Measurements from ENCODE around the gene EPHB1.
"Not testable (repeated sequence)": the region's sequence is repeated elsewhere in the genome, so short reads cannot be mapped to it uniquely, and the experiment has no call there.

Gene EPHB1

GRCh38 chr3:135005616-135006015, 210.6 kb downstream of the EPHB1 start:
- not testable (repeated sequence) for DNase-seq (ENCODE audit: low read depth)

- no peak for DNase-seq (ENCODE audit: low read depth)
These were observed 212.5 kb downstream of the EPHB1 start for GRCh38 chr3:135007607-135008006.

DNA sequence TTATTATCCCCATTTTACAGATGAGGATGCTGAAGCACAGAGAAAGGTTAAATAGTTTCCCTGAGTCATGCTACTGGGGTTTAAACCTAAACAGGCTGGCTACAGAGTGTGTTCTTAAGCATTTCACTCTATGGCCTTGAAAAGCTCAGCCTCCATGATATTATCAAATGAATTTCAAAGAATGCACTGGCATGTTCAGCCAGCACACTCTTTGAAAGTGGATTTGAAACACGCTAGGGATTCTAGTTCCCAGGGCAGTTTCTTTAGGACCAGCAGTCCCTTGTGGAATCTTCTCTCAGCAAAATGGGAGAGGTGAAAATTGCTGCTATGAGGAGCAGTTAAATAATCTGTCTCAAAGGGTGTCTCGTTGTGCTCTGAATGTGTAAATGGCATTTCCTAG, 213.3 kb downstream of the EPHB1 start:
- DNase-seq (ENCODE audit: low read depth), result no peak

GRCh38 chr3:135009014-135009413, 214.0 kb downstream of the EPHB1 start:
- no peak for DNase-seq (ENCODE audit: low read depth)

DNA sequence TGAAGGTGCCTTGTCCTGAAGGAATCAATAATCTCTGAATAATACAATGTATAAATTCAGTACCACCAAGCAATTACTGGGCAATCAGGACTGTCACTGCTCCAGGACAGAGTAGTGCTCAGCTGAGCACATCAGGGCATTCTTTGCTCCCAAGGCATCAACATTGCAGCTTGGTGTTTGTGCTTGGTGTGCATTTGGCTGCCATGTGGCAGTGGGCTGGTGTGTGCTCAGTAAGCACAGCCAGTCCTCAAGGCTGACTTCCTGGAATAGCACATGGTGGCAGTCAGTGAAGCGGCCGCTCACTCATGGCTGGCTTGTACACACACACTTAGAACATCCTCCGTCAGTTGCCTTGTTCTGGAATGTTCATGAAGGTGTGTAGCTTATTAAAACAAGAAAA, 217.0 kb downstream of the EPHB1 start:
- DNase-seq (ENCODE audit: low read depth), result no peak

GRCh38 chr3:135013206-135013605, 218.1 kb downstream of the EPHB1 start:
- no peak for DNase-seq (ENCODE audit: low read depth)

GRCh38 chr3:135014566-135014965, 219.5 kb downstream of the EPHB1 start:
- DNase-seq (ENCODE audit: low read depth), result no peak

GRCh38 chr3:135017003-135017893, 222.2 kb downstream of the EPHB1 start:
- DNase-seq (ENCODE audit: low read depth), result no peak

GRCh38 chr3:135018149-135018923, 223.3 kb downstream of the EPHB1 start:
- DNase-seq (ENCODE audit: low read depth), result no peak

DNA sequence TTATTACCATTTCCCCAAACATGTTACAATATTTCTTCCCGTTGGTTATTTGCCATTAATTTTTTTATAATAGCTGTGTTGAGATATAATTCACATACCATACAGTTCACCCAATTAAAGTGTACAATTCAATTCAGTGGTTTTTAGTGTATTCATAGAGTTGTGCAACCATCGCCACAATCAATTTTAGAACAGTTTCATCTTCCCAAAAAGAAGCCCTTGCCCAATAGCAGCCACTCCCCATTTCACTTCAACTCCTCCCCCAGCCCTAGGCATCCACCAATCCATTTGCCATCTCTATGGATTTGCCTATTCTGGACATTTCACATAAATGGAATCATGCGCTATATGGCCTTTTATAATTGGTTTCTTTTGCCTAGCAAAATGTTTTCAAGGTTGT, 225.1 kb downstream of the EPHB1 start:
- no peak for DNase-seq (ENCODE audit: low read depth)

GRCh38 chr3:135023996-135024658, 229.1 kb downstream of the EPHB1 start:
- DNase-seq (ENCODE audit: low read depth), result no peak

DNA sequence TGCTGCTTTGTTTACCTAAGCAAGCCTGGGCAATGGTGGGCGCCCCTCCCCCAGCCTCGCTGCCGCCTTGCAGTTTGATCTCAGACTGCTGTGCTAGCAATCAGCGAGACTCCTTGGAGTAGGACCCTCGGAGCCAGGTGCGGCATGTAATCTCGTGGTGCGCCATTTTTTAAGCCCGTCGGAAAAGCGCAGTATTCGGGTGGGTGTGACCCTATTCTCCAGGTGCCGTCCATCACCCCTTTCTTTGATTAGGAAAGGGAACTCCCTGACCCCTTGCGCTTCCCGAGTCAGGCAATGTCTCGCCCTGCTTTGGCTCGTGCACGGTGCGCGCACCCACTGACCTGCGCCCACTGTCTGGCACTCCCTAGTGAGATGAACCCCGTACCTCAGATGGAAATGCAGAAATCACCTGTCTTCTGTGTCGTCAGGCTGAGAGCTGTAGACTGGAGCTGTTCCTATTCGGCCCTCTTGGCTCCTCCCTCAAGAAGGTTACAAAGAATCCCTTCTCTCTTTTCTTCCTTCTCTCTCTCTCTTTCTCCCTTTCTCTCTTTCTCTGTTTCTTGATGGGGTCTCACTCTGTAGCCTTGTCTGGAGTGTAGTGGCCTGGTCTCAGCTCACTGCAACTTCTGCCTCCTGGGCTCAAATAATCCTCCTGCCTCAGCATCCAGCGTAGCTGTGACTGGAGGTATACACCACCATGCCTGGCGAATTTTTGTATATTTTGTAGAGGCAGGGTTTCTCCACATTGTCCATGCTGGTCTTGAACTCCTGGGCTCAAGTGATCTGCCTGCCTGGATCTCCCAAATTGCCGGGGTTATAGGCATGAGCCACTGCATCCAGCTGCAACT, 235.9 kb downstream of the EPHB1 start:
- DNase-seq (ENCODE audit: low read depth), result not testable (repeated sequence)

GRCh38 chr3:135033737-135034136, 238.7 kb downstream of the EPHB1 start:
- DNase-seq (ENCODE audit: low read depth), result no peak

DNA sequence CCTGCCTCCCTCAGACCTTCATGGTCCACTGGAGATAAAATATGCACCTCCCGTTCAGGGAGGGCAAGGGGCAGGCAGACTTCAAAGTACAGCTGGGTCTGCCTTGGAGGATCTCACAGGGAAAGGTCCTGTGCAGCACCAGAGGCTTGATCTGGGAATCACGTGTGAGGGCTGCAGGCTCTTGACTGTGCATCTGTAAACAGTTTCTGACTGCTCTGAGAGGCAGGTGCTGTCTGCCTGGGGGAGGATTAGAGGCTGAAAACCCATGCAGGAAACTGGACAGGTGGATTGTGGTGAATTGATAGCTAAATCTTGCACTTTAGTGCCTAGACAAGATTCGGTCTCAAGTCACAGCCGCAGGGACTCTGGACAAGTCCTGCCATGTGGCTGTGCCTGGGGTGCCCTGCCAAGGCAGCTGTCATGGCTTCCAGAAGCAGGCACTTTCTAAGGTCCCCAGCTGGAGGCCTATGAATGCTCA, 239.3 kb downstream of the EPHB1 start:
- no peak for DNase-seq (ENCODE audit: low read depth)

DNA sequence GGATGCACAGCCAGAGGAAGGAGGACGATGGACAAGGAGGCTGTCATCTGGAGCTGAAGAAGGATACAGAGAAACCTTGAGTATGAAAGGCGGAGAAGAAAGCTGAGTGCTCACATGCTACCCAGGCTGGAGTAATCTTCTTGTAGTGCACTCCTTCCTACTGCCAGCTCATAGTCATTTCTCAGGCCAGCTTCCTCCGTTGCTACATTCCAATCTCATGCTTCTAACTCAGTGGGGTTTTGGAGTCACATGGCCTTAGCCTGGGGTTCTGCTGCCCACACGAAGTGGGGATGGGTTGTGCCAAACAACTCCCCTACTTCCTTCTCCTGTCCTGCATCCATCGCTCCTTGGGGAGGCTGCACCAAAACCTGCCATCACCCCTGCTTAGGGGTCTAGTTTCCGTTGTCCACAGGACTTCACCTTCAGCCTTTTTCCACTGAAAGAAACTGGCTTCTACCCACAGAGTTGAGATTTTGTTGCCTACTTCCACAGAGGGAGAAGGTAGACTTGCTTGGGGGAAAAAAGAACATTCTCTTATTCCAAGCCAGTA, 239.9 kb downstream of the EPHB1 start:
- no peak for DNase-seq (ENCODE audit: low read depth)

GRCh38 chr3:135038186-135038585, 243.1 kb downstream of the EPHB1 start:
- DNase-seq (ENCODE audit: low read depth), result no peak

DNA sequence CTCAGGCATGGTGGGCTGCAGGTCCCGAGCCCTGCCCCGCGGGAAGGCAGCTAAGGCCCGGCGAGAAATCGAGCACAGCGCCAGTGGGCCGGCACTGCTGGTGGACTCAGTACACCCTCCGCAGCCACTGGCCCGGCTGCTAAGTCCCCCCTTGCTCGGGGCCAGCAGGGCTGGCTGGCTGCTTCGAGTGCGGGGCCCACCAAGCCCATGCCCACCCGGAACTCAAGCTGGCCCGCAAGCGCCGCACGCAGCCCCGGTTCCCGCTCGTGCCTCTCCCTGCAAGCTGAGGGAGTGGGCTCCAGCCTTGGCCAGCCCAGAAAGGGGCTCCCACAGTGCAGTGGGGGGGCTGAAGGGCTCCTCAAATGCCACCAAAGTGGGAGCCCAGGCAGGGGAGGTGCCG, 244.5 kb downstream of the EPHB1 start:
- DNase-seq (ENCODE audit: low read depth), result not testable (repeated sequence)

DNA sequence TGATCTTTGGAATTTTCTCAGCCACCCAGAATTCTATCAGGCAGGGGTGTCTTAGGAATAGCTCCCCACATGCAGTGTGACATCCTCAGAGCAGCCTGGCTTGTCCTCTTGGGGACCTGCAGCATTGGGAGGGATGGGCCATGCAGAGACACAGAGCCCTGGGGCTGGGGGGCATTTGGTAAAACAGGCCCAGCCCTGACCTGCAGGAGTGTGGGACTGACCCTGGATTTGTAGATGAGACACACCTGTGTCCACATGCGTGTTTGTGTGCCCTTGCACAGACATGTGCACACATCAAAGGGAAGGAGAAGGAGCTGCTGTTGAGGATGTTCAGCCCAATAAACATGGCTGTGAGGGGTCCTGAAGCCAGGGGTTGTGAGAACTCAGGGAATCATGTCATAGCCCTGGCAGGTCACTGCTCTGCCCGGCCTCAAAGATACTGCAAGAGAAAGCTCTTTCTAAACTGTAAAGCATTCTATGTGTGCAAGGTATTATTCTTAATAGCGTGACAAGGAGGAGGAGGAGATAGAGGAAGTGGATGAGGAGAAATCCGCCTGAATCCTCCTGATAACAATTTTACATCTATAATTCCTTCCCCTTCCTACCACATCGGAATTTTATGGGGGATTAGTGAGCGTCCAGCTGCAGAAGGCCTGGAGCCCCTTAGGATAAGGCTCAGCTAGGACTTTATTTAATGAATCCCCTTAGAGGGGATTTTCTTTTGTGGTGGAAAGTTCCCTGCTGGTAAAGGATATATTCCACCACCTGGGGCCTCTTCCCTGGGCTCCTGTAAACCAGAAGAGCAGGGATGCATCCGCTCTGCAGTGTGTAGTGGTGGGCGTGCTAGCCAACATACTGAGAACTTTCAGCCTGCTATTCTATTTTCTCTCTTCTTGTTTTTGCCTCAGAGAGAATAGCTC, 245.5 kb downstream of the EPHB1 start:
- no peak for DNase-seq (ENCODE audit: low read depth)

DNA sequence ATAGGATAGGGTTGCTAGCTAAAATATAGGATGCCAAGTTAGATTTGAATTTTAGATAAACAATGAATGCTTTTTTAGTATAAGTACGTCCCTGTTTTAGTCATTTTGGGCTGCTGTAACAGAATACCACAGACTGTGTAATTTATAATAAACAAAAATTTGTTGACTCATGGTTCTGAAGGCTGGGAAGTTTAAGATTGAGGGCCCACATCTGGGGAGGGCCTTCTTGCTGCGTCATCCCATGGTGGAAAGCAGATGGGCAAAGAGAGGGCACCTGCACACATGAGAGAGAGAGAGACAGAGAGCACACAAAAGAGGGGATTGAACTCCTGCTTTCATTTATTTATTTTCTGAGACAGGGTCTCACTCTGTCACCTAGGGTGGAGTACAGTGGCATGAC, 246.5 kb downstream of the EPHB1 start:
- no peak for DNase-seq (ENCODE audit: low read depth)

DNA sequence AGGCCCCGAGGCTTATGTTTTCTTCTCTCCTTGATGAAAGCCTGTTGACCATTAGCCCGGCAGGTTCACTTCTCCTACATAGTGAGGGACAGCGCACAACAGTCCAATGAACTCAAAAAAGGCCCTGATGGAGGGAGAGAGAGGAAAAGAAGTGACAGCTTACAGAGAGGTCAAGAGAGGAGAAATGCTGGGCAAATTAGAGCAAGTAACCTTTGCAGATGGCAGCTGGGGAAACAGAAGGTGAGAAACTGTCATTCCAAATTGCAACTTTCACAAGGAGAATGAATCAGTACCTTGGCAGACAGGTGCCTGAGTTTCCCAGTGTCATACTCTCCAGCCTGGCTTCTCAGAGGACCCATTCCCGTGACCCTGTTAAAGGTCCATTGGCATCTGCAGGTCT, 252.0 kb downstream of the EPHB1 start:
- no peak for DNase-seq (ENCODE audit: low read depth)

Measured in activated T-cell treated with anti-CD3 and anti-CD28 coated beads for 24 hours (primary cell).